Lower lobe of right lung (tissue), 2 donors: ENCODE measurements around the gene C19orf81. TPM values are rescaled to one million over a fixed set of nuclear protein-coding genes. Genes with fewer than 3 reads are reported as not detected.

Experiments
- ATAC-seq, 2 donors: fragments of 200-7000 bp; cut with Tn5 transposase; one replicate each; pipeline ENCODE4 v1.9.1; 2020 to 2022; ENCODE audit warnings: mild to moderate bottlenecking in 2 of 2, moderate library complexity in 2 of 2
- DNase-seq: peaks from one replicate; pipeline ENCODE4 v3.0.0-alpha.2; 2020
- H3K27ac ChIP-seq: fragments of 200-600 bp; one replicate; pipeline ENCODE4 v1.8.0; 2022
- H3K27me3 ChIP-seq: fragments of 200-600 bp; one replicate; pipeline ENCODE4 v1.8.0; 2022; ENCODE audit warnings: low read depth
- H3K36me3 ChIP-seq: fragments of 200-600 bp; one replicate; pipeline ENCODE4 v1.8.0; 2022; ENCODE audit warnings: mild to moderate bottlenecking
- H3K4me1 ChIP-seq: fragments of 200-600 bp; one replicate; pipeline ENCODE4 v1.8.0; 2022
- H3K4me3 ChIP-seq: fragments of 200-600 bp; one replicate; pipeline ENCODE4 v1.8.0; 2022; ENCODE audit warnings: mild to moderate bottlenecking
- H3K9me3 ChIP-seq: fragments of 200-600 bp; one replicate; pipeline ENCODE4 v1.8.0; 2022
- intact Hi-C: fragments of 100-400 bp; cut with DNase I; formaldehyde crosslinking; loops from one replicate; pipeline ENCODE4 v1.11.0; 2022
- total RNA-seq: library from RNA; stranded (reverse); fragmentation: NEBNext Ultra II Directional; extraction: Animal tissue kit (Norgen Biotek cat#: 25700); gene quantifications from one replicate; pipeline ENCODE4 v1.2.1, GENCODE V29; 2021
- TF ChIP-seq, protein P1 (sequence below): fragments of 200-600 bp; IDR thresholded peaks from one replicate; pipeline ENCODE4 v1.8.0; 2022; ENCODE audit warnings: antibody characterized with exemption, mild to moderate bottlenecking
- donor health status: DM: no; HTN: yes; CAD: no; lungs with severe emphysema.

The C19orf81 gene
- total RNA-seq, 1 donor from 2014 or later: 5.2 TPM

DNA sequence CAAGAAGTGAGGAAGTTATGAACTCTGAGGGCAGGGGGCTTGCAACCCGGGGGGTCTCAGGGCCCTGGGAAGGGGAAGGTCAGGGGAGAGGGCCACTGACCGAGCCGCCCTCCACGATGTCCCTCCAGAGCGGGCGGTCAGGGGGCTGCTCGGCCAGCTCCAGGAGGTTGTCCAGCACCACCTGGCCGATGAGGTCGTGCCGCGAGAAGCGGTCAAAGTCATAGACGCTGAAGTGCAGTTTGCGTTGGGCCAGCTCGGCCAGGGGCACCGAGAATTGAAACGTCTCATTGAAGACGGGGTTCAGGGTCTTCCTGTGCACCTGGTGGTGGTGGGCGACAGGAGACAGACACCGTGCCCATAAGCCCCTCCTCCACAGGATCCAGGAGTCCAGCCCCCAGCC, 20.1 kb upstream of the C19orf81 start:
- Histone ChIP-seq H3K27ac (no peak overlapping the region), H3K4me3 (no peak overlapping the region), H3K36me3 (no peaks in the 10 kb centered on the region), H3K4me1 (no peaks in the 10 kb centered on the region), H3K9me3 (peaks cover 14% of the 10 kb centered on the region), H3K27me3 (no peaks in the 10 kb centered on the region)
- DNase-seq: no peak
- no peak for ATAC-seq
- TF ChIP-seq, protein P1, sequence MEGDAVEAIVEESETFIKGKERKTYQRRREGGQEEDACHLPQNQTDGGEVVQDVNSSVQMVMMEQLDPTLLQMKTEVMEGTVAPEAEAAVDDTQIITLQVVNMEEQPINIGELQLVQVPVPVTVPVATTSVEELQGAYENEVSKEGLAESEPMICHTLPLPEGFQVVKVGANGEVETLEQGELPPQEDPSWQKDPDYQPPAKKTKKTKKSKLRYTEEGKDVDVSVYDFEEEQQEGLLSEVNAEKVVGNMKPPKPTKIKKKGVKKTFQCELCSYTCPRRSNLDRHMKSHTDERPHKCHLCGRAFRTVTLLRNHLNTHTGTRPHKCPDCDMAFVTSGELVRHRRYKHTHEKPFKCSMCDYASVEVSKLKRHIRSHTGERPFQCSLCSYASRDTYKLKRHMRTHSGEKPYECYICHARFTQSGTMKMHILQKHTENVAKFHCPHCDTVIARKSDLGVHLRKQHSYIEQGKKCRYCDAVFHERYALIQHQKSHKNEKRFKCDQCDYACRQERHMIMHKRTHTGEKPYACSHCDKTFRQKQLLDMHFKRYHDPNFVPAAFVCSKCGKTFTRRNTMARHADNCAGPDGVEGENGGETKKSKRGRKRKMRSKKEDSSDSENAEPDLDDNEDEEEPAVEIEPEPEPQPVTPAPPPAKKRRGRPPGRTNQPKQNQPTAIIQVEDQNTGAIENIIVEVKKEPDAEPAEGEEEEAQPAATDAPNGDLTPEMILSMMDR: no peak
- intact Hi-C loops: no loop called here

DNA sequence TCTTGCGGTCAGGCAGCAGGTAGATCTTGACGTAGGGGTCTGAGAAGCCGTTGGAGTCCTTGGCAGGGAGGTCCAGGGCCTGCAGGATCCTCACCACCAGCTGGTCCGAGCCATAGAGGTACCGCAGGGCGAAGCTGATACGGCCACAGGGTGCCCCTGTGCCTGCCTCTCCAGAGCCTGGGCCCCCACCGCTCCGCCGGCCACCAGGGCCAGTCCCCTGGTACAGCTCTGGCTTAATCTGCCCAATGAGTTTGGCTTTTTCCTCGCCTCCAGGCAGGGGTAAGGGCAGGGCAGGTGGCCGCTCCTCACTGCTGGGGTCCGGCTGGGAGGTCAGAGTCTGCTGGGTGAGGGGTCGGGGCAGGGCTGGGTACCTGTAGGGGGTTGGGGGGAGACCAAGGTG, 19.4 kb upstream of the C19orf81 start:
- H3K9me3 ChIP-seq: peaks cover 19% of the 10 kb centered on the region
- DNase-seq: no peak
- TF ChIP-seq, protein P1: no peak
- H3K4me3 ChIP-seq: no peak overlapping the region
- H3K4me1 ChIP-seq: no peaks in the 10 kb centered on the region
- intact Hi-C loops: no loop called here
- H3K36me3 ChIP-seq: no peaks in the 10 kb centered on the region
- no peak for ATAC-seq
- H3K27me3 ChIP-seq: no peaks in the 10 kb centered on the region
- no peak overlapping the region for H3K27ac ChIP-seq

DNA sequence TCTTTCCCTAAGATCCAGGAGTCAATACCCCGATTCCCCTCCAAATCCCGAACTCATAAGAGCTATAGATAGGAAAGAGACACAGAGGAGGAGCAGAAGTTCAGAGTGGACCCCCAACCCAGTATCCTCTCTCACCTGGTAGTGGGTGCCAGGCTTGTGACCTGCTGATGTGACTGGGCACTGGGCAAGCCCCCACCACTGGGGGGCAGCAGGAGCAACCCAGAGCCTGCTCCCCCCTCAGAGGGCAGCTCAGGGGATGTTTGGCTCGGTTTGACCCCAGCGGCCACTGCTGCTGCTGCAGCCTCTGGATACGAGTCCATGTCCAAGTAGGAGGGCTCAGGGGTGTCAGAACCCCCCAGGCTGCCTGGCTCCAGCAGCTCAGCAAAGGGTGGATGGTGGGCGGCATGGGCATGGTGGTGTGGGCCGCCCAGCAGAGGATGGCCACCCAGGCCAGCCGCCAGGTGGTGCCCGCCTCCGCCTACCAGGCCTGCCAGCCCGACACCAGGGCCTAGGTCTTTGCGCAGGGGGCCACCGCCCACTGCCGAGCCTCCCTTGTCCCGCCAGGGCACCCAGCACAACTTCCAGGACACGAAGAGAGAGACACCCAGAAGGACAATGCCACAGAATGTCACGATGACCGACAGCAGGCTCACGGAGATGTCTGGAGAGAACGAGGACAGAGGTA, 17.0 kb upstream of the C19orf81 start:
- ATAC-seq: no peak
- Histone ChIP-seq H3K4me1 (no peaks in the 10 kb centered on the region), H3K36me3 (no peaks in the 10 kb centered on the region), H3K4me3 (no peak overlapping the region), H3K27me3 (peaks cover 15% of the 10 kb centered on the region), H3K27ac (no peak overlapping the region), H3K9me3 (peaks cover 19% of the 10 kb centered on the region)
- no peak for DNase-seq
- TF ChIP-seq, protein P1: no peak
- intact Hi-C loops: no loop called here

DNA sequence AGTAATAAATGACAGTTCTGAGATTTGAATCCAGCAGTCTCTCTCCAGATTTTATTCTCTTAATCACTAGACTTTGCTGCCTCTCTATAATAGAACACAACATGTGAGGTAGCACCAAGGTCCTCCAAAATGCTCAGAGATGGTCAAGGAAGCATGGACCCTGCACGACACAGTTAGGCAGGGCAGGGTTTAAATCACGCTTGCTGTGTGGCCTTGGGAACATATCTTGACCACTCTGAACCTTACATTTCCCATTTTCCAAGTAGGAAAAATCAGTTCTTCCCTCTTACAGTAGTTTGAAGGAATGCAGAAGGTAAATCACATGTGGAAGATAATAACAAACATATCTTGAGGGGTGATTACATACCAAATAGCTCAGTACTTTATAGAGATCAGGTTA, 15.9 kb upstream of the C19orf81 start:
- DNase-seq (no peak), ATAC-seq (no peak)
- peaks cover 19% of the 10 kb centered on the region for H3K9me3 ChIP-seq
- no peak overlapping the region for H3K4me3 ChIP-seq
- H3K27me3 ChIP-seq: peaks cover 24% of the 10 kb centered on the region
- intact Hi-C loops: no loop called here
- H3K4me1 ChIP-seq: no peaks in the 10 kb centered on the region
- no peak overlapping the region for H3K27ac ChIP-seq
- H3K36me3 ChIP-seq: no peaks in the 10 kb centered on the region
- TF ChIP-seq, protein P1: no peak

DNA sequence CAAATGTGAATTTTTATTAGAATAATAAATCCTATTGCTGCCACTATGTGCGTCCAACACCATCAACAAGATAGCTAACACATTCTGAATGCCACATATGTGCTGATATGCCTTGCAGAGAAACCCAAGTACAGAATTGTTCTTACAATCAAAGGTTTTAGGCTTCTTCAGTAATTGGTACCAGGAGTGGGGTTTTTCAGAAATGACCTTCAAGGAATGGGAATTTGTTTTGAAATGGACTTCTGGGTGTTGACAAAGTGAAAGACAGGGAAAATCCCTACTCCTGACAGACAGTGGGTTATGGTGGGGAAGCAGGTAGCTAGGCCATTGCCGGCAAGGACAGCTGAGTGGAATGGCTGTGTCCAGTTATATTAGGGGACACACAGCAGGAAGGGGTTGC, 15.3 kb upstream of the C19orf81 start:
- intact Hi-C loops: no loop called here
- H3K36me3 ChIP-seq: no peaks in the 10 kb centered on the region
- H3K4me3 ChIP-seq: no peak overlapping the region
- no peaks in the 10 kb centered on the region for H3K4me1 ChIP-seq
- DNase-seq (no peak), ATAC-seq (no peak)
- TF ChIP-seq, protein P1: no peak
- peaks cover 28% of the 10 kb centered on the region for H3K27me3 ChIP-seq
- no peak overlapping the region for H3K27ac ChIP-seq
- H3K9me3 ChIP-seq: peaks cover 19% of the 10 kb centered on the region
